Lower lobe of right lung (tissue), 2 donors: ENCODE data around the gene IPO9. TPM values are rescaled to one million over a fixed set of nuclear protein-coding genes. Genes with fewer than 3 reads are reported as not detected.

ENCODE experiments used
- ATAC-seq, 2 donors: fragments of 200-7000 bp; cut with Tn5 transposase; one replicate each; pipeline ENCODE4 v1.9.1; 2020 to 2022; ENCODE audit warnings: mild to moderate bottlenecking in 2 of 2, moderate library complexity in 2 of 2
- DNase-seq: peaks from one replicate; pipeline ENCODE4 v3.0.0-alpha.2; 2020
- H3K27ac ChIP-seq: fragments of 200-600 bp; one replicate; pipeline ENCODE4 v1.8.0; 2022
- H3K27me3 ChIP-seq: fragments of 200-600 bp; one replicate; pipeline ENCODE4 v1.8.0; 2022; ENCODE audit warnings: low read depth
- H3K36me3 ChIP-seq: fragments of 200-600 bp; one replicate; pipeline ENCODE4 v1.8.0; 2022; ENCODE audit warnings: mild to moderate bottlenecking
- H3K4me1 ChIP-seq: fragments of 200-600 bp; one replicate; pipeline ENCODE4 v1.8.0; 2022
- H3K4me3 ChIP-seq: fragments of 200-600 bp; one replicate; pipeline ENCODE4 v1.8.0; 2022; ENCODE audit warnings: mild to moderate bottlenecking
- H3K9me3 ChIP-seq: fragments of 200-600 bp; one replicate; pipeline ENCODE4 v1.8.0; 2022
- CTCF ChIP-seq: fragments of 200-600 bp; IDR thresholded peaks from one replicate; pipeline ENCODE4 v1.8.0; 2022; ENCODE audit warnings: antibody characterized with exemption, mild to moderate bottlenecking
- intact Hi-C: fragments of 100-400 bp; cut with DNase I; formaldehyde crosslinking; loops from one replicate; pipeline ENCODE4 v1.11.0; 2022
- total RNA-seq: library from RNA; stranded (reverse); fragmentation: NEBNext Ultra II Directional; extraction: Animal tissue kit (Norgen Biotek cat#: 25700); gene quantifications from one replicate; pipeline ENCODE4 v1.2.1, GENCODE V29; 2021
- donor health status: DM: no; HTN: yes; CAD: no; lungs with severe emphysema.

The IPO9 gene
- total RNA-seq, 1 donor from 2014 or later = 34.1 TPM

DNA sequence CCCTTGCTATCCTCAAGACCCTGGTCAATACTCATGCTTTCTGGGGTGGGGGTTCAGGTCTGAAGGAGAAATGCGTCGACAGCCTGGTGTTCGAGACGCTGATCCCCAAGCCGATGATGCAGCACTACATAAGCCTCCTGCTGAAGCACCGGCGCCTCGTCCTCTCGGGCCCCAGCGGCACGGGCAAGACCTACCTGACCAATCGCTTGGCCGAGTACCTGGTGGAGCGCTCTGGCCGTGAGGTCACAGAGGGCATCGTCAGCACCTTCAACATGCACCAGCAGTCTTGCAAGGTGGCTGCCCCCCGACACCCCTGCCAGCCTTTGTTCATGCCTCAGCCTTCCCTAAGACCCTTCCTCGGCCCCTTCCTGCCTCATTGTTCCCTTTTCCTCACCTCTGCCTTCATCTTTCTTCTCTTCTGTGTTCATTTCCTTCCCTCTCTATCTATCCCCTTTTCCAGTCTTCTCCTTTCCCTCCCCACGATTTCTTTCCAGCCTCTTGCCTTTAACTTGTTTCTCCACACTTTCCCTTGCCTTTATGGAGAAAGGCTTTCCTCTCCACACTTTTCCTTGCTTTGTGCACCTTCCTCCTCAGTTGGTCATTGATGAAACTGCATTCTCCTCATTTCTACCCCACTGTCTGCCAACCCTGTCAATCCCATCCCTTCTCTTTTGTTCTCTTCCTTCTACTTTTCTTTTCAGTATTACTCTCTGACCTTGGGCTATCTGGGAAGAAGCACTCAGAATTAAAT, 18.3 kb upstream of the IPO9 start:
- no peaks in the 10 kb centered on the region for H3K9me3 ChIP-seq
- no peak for ATAC-seq
- H3K4me1 ChIP-seq = no peaks in the 10 kb centered on the region
- intact Hi-C loops = no loop called here
- TF ChIP-seq CTCF = no peak
- peaks cover 89% of the 10 kb centered on the region for H3K36me3 ChIP-seq
- H3K27ac ChIP-seq = no peak overlapping the region
- no peaks in the 10 kb centered on the region for H3K27me3 ChIP-seq
- DNase-seq = no peak
- no peak overlapping the region for H3K4me3 ChIP-seq

- ATAC-seq = no peak
- H3K9me3 ChIP-seq = no peaks in the 10 kb centered on the region
- H3K4me1 ChIP-seq = no peaks in the 10 kb centered on the region
- no peaks in the 10 kb centered on the region for H3K27me3 ChIP-seq
- DNase-seq = no peak
- H3K36me3 ChIP-seq = peaks cover 94% of the 10 kb centered on the region
- TF ChIP-seq CTCF = no peak
- intact Hi-C loops = no loop called here
- no peak overlapping the region for H3K27ac ChIP-seq
- no peak overlapping the region for H3K4me3 ChIP-seq
Measured at GRCh38 chr1:201813226-201813625, 15.7 kb upstream of the IPO9 start.

DNA sequence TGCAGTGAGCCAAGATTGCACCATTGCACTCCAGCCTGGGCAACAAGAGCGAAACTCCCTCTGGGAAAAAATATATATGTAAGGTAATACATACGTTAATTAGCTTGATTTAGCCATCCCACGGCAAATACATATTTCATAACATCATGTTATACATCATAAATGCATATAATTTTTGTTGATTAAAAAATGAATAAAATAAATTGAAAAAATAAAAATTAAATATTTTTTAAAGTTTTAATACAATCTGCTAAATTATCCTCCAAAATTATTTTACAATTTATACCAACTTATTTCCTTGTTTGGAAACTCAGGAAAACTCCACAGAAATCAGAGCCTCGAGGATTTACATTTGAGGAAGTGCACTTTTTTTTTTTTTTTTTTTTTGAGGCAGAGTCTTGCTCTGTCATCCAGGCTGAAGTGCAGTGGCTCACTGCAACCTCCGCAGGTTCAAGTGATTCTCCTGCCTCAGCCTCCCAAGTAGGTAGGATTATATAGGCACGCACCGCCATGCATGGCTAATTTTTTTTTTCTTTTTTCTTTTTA, 12.6 kb upstream of the IPO9 start:
- DNase-seq (no peak), ATAC-seq (no peak)
- intact Hi-C loops = no loop called here
- Histone ChIP-seq H3K27ac (no peak overlapping the region), H3K27me3 (no peaks in the 10 kb centered on the region), H3K9me3 (no peaks in the 10 kb centered on the region), H3K36me3 (peaks cover 91% of the 10 kb centered on the region), H3K4me3 (no peak overlapping the region), H3K4me1 (no peaks in the 10 kb centered on the region)
- TF ChIP-seq CTCF = no peak

DNA sequence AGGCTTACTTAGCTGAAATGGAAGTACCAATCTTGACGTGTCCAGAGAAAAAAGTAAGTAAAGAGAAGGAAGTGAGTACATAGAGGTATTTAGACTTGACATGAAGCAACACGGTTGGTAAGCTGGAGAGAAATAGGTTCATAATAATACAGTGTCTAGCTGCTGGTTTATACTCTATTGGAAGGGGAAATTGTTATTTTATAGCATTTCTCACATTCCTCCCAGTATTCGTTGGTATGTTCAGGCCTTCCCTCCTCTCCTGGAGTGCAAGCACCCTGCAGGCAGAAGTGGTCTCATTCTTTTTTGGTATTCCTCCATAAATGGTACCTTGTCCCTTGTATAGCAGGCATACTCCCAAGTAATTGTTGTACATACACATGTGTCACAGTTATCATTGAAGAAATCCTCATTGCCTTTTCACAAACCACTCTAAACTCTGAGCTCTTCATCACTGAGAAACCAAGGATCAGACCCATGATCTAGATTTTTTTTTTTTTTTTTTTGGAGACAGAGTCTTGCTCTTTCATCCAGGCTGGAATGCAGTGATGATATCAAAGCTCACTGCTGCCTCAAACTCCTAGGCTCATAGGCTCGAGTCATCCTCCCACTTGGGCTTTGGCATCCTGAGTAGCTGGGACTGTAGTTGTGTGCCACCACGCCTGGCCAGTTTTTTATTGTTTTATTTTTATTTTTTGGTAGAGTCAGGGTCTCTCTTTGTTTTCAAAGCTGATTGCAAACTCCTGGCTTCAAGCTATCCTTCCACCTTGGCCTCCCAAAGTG, 9.8 kb upstream of the IPO9 start:
- Histone ChIP-seq H3K36me3 (peaks cover 72% of the 10 kb centered on the region), H3K9me3 (no peaks in the 10 kb centered on the region), H3K27me3 (no peaks in the 10 kb centered on the region), H3K27ac (no peak overlapping the region), H3K4me1 (no peaks in the 10 kb centered on the region), H3K4me3 (no peak overlapping the region)
- DNase-seq (no peak), ATAC-seq (no peak)
- no peak for TF ChIP-seq CTCF
- intact Hi-C loops = no loop called here

- DNase-seq = no peak
- Histone ChIP-seq H3K9me3 (no peaks in the 10 kb centered on the region), H3K4me3 (no peak overlapping the region), H3K27me3 (no peaks in the 10 kb centered on the region), H3K36me3 (peaks cover 66% of the 10 kb centered on the region), H3K27ac (no peak overlapping the region), H3K4me1 (no peaks in the 10 kb centered on the region)
- no peak for TF ChIP-seq CTCF
- intact Hi-C loops = no loop called here
- no peak for ATAC-seq
Measured at GRCh38 chr1:201820413-201820812, 8.5 kb upstream of the IPO9 start.
